ENCODE measurements around the gene SLC22A2. TPM values are rescaled to one million over a fixed set of nuclear protein-coding genes. Genes with fewer than 3 reads are reported as not detected.
A peak's percentile ranks its signal among the peaks of the same experiment; 100 is the strongest.

SLC22A2 gene
- total RNA-seq, 1 donor from 2014 or later: not detected

GRCh38 chr6:160190081-160190480 is 68.5 kb downstream of the SLC22A2 start:
- DNase-seq (ENCODE audit: low spot score in 2 of 2): no peak
- no peak overlapping the region for H3K27ac ChIP-seq
- intact Hi-C loops (cut with DNase I): no loop called here
- no peak overlapping the region for H3K4me3 ChIP-seq
- TF ChIP-seq CTCF (IDR thresholded peaks at IDR 0.05): no peak
- no peaks in the 10 kb centered on the region for H3K4me1 ChIP-seq
- H3K36me3 ChIP-seq: no peaks in the 10 kb centered on the region
- no peaks in the 10 kb centered on the region for H3K27me3 ChIP-seq
- peaks cover 2 to 28% of the 10 kb centered on the region in 2 donors for H3K9me3 ChIP-seq

GRCh38 chr6:160188773-160189172 is 69.8 kb downstream of the SLC22A2 start:
- intact Hi-C loops (cut with DNase I): no loop called here
- Histone ChIP-seq H3K27me3 (no peaks in the 10 kb centered on the region), H3K27ac (peak overlapping the region in 1 of 2 donors; percentile 6), H3K4me3 (no peak overlapping the region), H3K36me3 (no peaks in the 10 kb centered on the region), H3K4me1 (no peaks in the 10 kb centered on the region), H3K9me3 (peaks cover 0 to 15% of the 10 kb centered on the region in 2 donors)
- no peak for TF ChIP-seq CTCF (IDR thresholded peaks at IDR 0.05)
- no peak for DNase-seq (ENCODE audit: low spot score in 2 of 2)

- Histone ChIP-seq H3K36me3 (no peaks in the 10 kb centered on the region), H3K27me3 (no peaks in the 10 kb centered on the region), H3K27ac (no peak overlapping the region), H3K4me1 (no peaks in the 10 kb centered on the region), H3K9me3 (no peaks in the 10 kb centered on the region), H3K4me3 (no peak overlapping the region)
- no peak for DNase-seq (ENCODE audit: low spot score in 2 of 2)
- TF ChIP-seq CTCF (IDR thresholded peaks at IDR 0.05): no peak
- intact Hi-C loops (cut with DNase I): no loop called here
Observed at GRCh38 chr6:160180706-160181105, 77.9 kb downstream of the SLC22A2 start.

- no peak for DNase-seq (ENCODE audit: low spot score in 2 of 2)
- no peak overlapping the region for H3K27ac ChIP-seq
- no peaks in the 10 kb centered on the region for H3K36me3 ChIP-seq
- no peak overlapping the region for H3K4me3 ChIP-seq
- intact Hi-C loops (cut with DNase I): no loop called here
- H3K9me3 ChIP-seq: no peaks in the 10 kb centered on the region
- no peaks in the 10 kb centered on the region for H3K4me1 ChIP-seq
- H3K27me3 ChIP-seq: no peaks in the 10 kb centered on the region
- no peak for TF ChIP-seq CTCF (IDR thresholded peaks at IDR 0.05)
Observed at GRCh38 chr6:160178271-160178670, 80.3 kb downstream of the SLC22A2 start.

GRCh38 chr6:160177220-160177619 is 81.4 kb downstream of the SLC22A2 start:
- intact Hi-C loops (cut with DNase I): no loop called here
- no peaks in the 10 kb centered on the region for H3K9me3 ChIP-seq
- H3K4me1 ChIP-seq: no peaks in the 10 kb centered on the region
- no peak for TF ChIP-seq CTCF (IDR thresholded peaks at IDR 0.05)
- no peak overlapping the region for H3K27ac ChIP-seq
- no peaks in the 10 kb centered on the region for H3K27me3 ChIP-seq
- H3K4me3 ChIP-seq: no peak overlapping the region
- DNase-seq (ENCODE audit: low spot score in 2 of 2): no peak
- H3K36me3 ChIP-seq: no peaks in the 10 kb centered on the region

- Histone ChIP-seq H3K9me3 (no peaks in the 10 kb centered on the region), H3K27me3 (no peaks in the 10 kb centered on the region), H3K27ac (no peak overlapping the region), H3K4me1 (peaks cover 0 to 3% of the 10 kb centered on the region in 2 donors), H3K36me3 (no peaks in the 10 kb centered on the region), H3K4me3 (no peak overlapping the region)
- intact Hi-C loops (cut with DNase I): no loop called here
- no peak for TF ChIP-seq CTCF (IDR thresholded peaks at IDR 0.05)
- no peak for DNase-seq (ENCODE audit: low spot score in 2 of 2)
Observed at GRCh38 chr6:160174681-160175080, 83.9 kb downstream of the SLC22A2 start.
